ENCODE measurements around the gene EXOC6B.

Gene EXOC6B

GRCh38 chr2:72788756-72789155 is 37.1 kb downstream of the EXOC6B start:
- no peak for DNase-seq (ENCODE audit: extremely low read depth, insufficient read length)
- Histone ChIP-seq H3K36me3 (ENCODE audit: control insufficient read depth, insufficient read depth, low read length) (no peaks in the 10 kb centered on the region), H3K27me3 (replicated peaks; ENCODE audit: control insufficient read depth, insufficient read depth, low read length) (no peaks in the 10 kb centered on the region), H3K4me3 (replicated peaks; ENCODE audit: low read depth, low read length) (no peak overlapping the region)
- TF ChIP-seq CTCF (IDR thresholded peaks at IDR 0.05; ENCODE audit: insufficient read depth, low read length, poor library complexity, severe bottlenecking), result no peak

GRCh38 chr2:72785517-72785916 is 40.3 kb downstream of the EXOC6B start:
- H3K36me3 ChIP-seq (ENCODE audit: control insufficient read depth, insufficient read depth, low read length), result no peaks in the 10 kb centered on the region
- TF ChIP-seq CTCF (IDR thresholded peaks at IDR 0.05; ENCODE audit: insufficient read depth, low read length, poor library complexity, severe bottlenecking), result no peak
- H3K27me3 ChIP-seq (replicated peaks; ENCODE audit: control insufficient read depth, insufficient read depth, low read length), result no peaks in the 10 kb centered on the region
- no peak for DNase-seq (ENCODE audit: extremely low read depth, insufficient read length)
- no peak overlapping the region for H3K4me3 ChIP-seq (replicated peaks; ENCODE audit: low read depth, low read length)

GRCh38 chr2:72782520-72782919 is 43.3 kb downstream of the EXOC6B start:
- no peak overlapping the region for H3K4me3 ChIP-seq (replicated peaks; ENCODE audit: low read depth, low read length)
- no peak for TF ChIP-seq CTCF (IDR thresholded peaks at IDR 0.05; ENCODE audit: insufficient read depth, low read length, poor library complexity, severe bottlenecking)
- H3K27me3 ChIP-seq (replicated peaks; ENCODE audit: control insufficient read depth, insufficient read depth, low read length), result no peaks in the 10 kb centered on the region
- H3K36me3 ChIP-seq (ENCODE audit: control insufficient read depth, insufficient read depth, low read length), result no peaks in the 10 kb centered on the region
- DNase-seq (ENCODE audit: extremely low read depth, insufficient read length), result no peak

GRCh38 chr2:72781480-72781879 is 44.4 kb downstream of the EXOC6B start:
- no peaks in the 10 kb centered on the region for H3K27me3 ChIP-seq (replicated peaks; ENCODE audit: control insufficient read depth, insufficient read depth, low read length)
- DNase-seq (ENCODE audit: extremely low read depth, insufficient read length), result no peak
- H3K4me3 ChIP-seq (replicated peaks; ENCODE audit: low read depth, low read length), result no peak overlapping the region
- no peak for TF ChIP-seq CTCF (IDR thresholded peaks at IDR 0.05; ENCODE audit: insufficient read depth, low read length, poor library complexity, severe bottlenecking)
- no peaks in the 10 kb centered on the region for H3K36me3 ChIP-seq (ENCODE audit: control insufficient read depth, insufficient read depth, low read length)

- DNase-seq (ENCODE audit: extremely low read depth, insufficient read length), result no peak
- Histone ChIP-seq H3K4me3 (replicated peaks; ENCODE audit: low read depth, low read length) (no peak overlapping the region), H3K27me3 (replicated peaks; ENCODE audit: control insufficient read depth, insufficient read depth, low read length) (no peaks in the 10 kb centered on the region), H3K36me3 (ENCODE audit: control insufficient read depth, insufficient read depth, low read length) (no peaks in the 10 kb centered on the region)
- TF ChIP-seq CTCF (IDR thresholded peaks at IDR 0.05; ENCODE audit: insufficient read depth, low read length, poor library complexity, severe bottlenecking), result no peak
Observed at GRCh38 chr2:72780477-72780876, 45.4 kb downstream of the EXOC6B start.

GRCh38 chr2:72779495-72779894 is 46.3 kb downstream of the EXOC6B start:
- H3K36me3 ChIP-seq (ENCODE audit: control insufficient read depth, insufficient read depth, low read length), result no peaks in the 10 kb centered on the region
- TF ChIP-seq CTCF (IDR thresholded peaks at IDR 0.05; ENCODE audit: insufficient read depth, low read length, poor library complexity, severe bottlenecking), result no peak
- DNase-seq (ENCODE audit: extremely low read depth, insufficient read length), result no peak
- no peaks in the 10 kb centered on the region for H3K27me3 ChIP-seq (replicated peaks; ENCODE audit: control insufficient read depth, insufficient read depth, low read length)
- H3K4me3 ChIP-seq (replicated peaks; ENCODE audit: low read depth, low read length), result no peak overlapping the region
